Erythroblast (primary cell): ENCODE data around the gene ZNF384.
"Not testable (repeated sequence)": the region's sequence is repeated elsewhere in the genome, so short reads cannot be mapped to it uniquely, and the experiment has no call there.

ENCODE experiments used
- DNase-seq, 2 experiments: peaks; one replicate each; lab custom pipeline; 2025; lab: John Stamatoyannopoulos, UW
- GATA1 ChIP-seq: IDR thresholded peaks from 2 replicates; pipeline ENCODE4 v1.6.1; 2011; ENCODE audit warnings: low read depth, mild to moderate bottlenecking, control low read depth, low read length, moderate library complexity
- POLR2A ChIP-seq: IDR thresholded peaks from 2 replicates; pipeline ENCODE4 v1.6.1; 2011; ENCODE audit warnings: mild to moderate bottlenecking, low read length

ZNF384 gene

GRCh38 chr12:6688999-6689882 lies at the start of gene ZNF384:
Gene ZNF384, minus strand, starts transcription at chr12:6689375. Its CDS starts 9,855 bp downstream, at chr12:6679520.
- DNase-seq = peak; percentile 98 to 99
- TF ChIP-seq GATA1 (no peak), POLR2A (peak; percentile 92)

GRCh38 chr12:6736754-6737153 lies 47.6 kb upstream of the ZNF384 start:
- TF ChIP-seq GATA1 (no peak), POLR2A (no peak)
- no peak for DNase-seq

GRCh38 chr12:6735448-6736191 lies 46.4 kb upstream of the ZNF384 start:
- TF ChIP-seq POLR2A (peak; percentile 13), GATA1 (no peak)
- peak; percentile 51 to 69 for DNase-seq

- no peak for TF ChIP-seq GATA1
- TF ChIP-seq POLR2A = peak; percentile 4
Measured at GRCh38 chr12:6734506-6735387, 45.6 kb upstream of the ZNF384 start.

GRCh38 chr12:6730169-6730568 lies 41.0 kb upstream of the ZNF384 start:
- no peak for DNase-seq
- TF ChIP-seq POLR2A (no peak), GATA1 (no peak)

More at GRCh38 chr12:6734506-6735387, 45.6 kb upstream of the ZNF384 start:
- no peak for DNase-seq

- DNase-seq = no peak
- TF ChIP-seq POLR2A (no peak), GATA1 (no peak)
Measured at GRCh38 chr12:6729186-6729585, 40.0 kb upstream of the ZNF384 start.

- DNase-seq = no peak
Measured at GRCh38 chr12:6725350-6725749, 36.2 kb upstream of the ZNF384 start.

DNA sequence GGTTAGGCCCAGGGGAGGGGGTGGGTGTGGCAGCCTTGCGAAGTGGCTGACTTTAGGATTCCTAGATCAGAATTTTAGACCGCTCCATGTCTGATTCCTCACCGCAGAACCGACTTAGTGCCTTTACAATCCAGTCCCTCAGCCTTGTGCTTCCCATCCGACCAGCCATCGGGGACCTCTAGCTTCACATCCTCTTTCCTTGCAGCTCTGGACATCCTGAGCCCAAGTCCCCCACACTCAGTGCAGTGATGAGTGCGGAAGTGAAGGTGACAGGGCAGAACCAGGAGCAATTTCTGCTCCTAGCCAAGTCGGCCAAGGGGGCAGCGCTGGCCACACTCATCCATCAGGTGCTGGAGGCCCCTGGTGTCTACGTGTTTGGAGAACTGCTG lies 35.2 kb upstream of the ZNF384 start:
- peak in 1 of 2 experiments; percentile 62 for DNase-seq
- TF ChIP-seq GATA1 (no peak), POLR2A (no peak)

More at GRCh38 chr12:6725350-6725749, 36.2 kb upstream of the ZNF384 start:
- no peak for TF ChIP-seq GATA1
- no peak for TF ChIP-seq POLR2A

DNA sequence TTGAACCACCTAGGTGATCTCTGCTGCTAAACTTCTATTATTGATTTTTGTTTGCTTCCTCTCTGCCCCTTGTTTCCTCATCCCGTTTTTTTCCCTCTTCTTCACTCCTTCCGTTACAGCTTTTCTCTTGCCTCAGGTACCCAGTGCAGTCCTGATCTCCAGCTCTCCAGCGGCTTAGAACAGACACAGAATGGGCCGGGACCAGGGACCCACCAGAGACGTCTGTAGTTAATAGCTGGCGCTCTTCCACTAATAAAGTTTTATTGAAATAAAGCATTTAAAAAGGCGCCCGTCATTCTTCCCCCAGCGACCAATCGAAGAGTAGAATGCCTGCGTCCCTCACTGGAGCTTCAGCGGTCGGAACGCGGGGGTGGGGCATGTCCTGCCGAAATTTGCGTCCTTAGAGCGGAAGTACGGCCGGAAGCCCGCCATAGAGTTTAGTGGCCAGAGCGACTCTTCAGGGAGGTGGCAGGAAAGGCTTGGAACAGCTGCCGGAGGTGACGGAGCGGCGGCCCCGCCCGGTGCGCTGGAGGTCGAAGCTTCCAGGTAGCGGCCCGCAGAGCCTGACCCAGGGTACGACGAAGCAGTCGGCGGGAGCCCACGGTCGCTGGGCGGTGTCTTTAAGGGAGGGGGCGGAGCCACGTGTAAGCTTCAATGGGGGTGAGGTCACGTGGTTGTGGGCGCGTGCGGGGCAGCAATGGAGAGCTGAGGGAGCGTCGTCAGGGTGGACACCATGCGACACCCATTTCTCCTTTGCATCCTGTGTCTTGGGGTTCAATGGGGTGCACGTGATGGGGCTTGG lies 34.6 kb upstream of the ZNF384 start, which contains the start of gene COPS7A:
TSS of gene COPS7A (plus strand) at position 440 of the 802 bp plus-strand sequence. CDS start 611 bp downstream, outside the sequence.
- TF ChIP-seq GATA1 (no peak), POLR2A (peak; percentile 88)
- DNase-seq = peak; percentile 99

GRCh38 chr12:6722863-6723262 lies 33.7 kb upstream of the ZNF384 start:
- peak; percentile 71 to 86 for DNase-seq
- no peak for TF ChIP-seq POLR2A
- TF ChIP-seq GATA1 = no peak

GRCh38 chr12:6716874-6717437 lies 27.8 kb upstream of the ZNF384 start:
- no peak for DNase-seq
- TF ChIP-seq GATA1 = no peak

- not testable (repeated sequence) for DNase-seq
Measured at GRCh38 chr12:6716031-6716873, 27.1 kb upstream of the ZNF384 start.
